K562 (cell line): ENCODE measurements around the gene KLK13. TPM values are rescaled to one million over a fixed set of nuclear protein-coding genes. Genes with fewer than 3 reads are reported as not detected.

Experiments used
- BCOR ChIP-seq: fragments of 450-650 bp; IDR thresholded peaks from 2 replicates; pipeline ENCODE4 v1.6.1; 2016
- BRD4 ChIP-seq: fragments of 200-600 bp; sonication (generic); IDR thresholded peaks from 2 replicates; pipeline ENCODE4 v1.6.1; 2017; ENCODE audit warnings: inconsistent platforms
- CBX5 ChIP-seq: IDR thresholded peaks from 2 replicates; pipeline ENCODE4 v1.6.1; 2014; ENCODE audit warnings: low read depth, borderline replicate concordance
- E4F1 ChIP-seq: fragments of 250-450 bp; sonication (Bioruptor Pico); IDR thresholded peaks from 2 replicates; pipeline ENCODE4 v1.5.0; 2021; ENCODE audit warnings: mild to moderate bottlenecking, borderline replicate concordance
- ELF1 ChIP-seq: fragments of 200-800 bp; sonication (Bioruptor generic); IDR thresholded peaks from 2 replicates; pipeline ENCODE4 v1.6.1; 2016; ENCODE audit warnings: missing genetic modification characterization, missing compliant biosample characterization
- ETV1 ChIP-seq: fragments of 450-650 bp; conservative IDR thresholded peaks from 2 replicates; pipeline ENCODE4 v1.6.1; 2016; ENCODE audit warnings: missing genetic modification characterization, control low read depth, low read depth, missing compliant biosample characterization
- EZH2 ChIP-seq: IDR thresholded peaks from 2 replicates; pipeline ENCODE4 v1.6.1; 2012; ENCODE audit warnings: low read depth, mild to moderate bottlenecking, inconsistent platforms, low read length, borderline replicate concordance
- GATAD2A ChIP-seq: fragments of 450-650 bp; IDR thresholded peaks from 2 replicates; pipeline ENCODE4 v1.6.1; 2017
- GTF2E2 ChIP-seq: fragments of 200-800 bp; sonication (Bioruptor generic); IDR thresholded peaks from 2 replicates; pipeline ENCODE4 v1.6.1; 2016; ENCODE audit warnings: missing genetic modification characterization, missing compliant biosample characterization
- HIVEP1 ChIP-seq: fragments of 250-450 bp; sonication (Bioruptor Pico); IDR thresholded peaks from 2 replicates; pipeline ENCODE4 v1.4.0; 2020; ENCODE audit warnings: mild to moderate bottlenecking
- HMG20A ChIP-seq: fragments of 450-650 bp; formaldehyde crosslinking; conservative IDR thresholded peaks from 2 replicates; pipeline ENCODE4 v1.4.0; 2020; ENCODE audit warnings: mild to moderate bottlenecking, mixed read lengths
- HNRNPUL1 ChIP-seq: fragments of 200-400 bp; formaldehyde crosslinking; IDR thresholded peaks from 2 replicates; pipeline ENCODE4 v1.6.1; 2017; ENCODE audit warnings: low read length
- KDM2B ChIP-seq: fragments of 250-450 bp; sonication (Bioruptor Pico); IDR thresholded peaks from 2 replicates; pipeline ENCODE4 v1.8.0; 2021; ENCODE audit warnings: mild to moderate bottlenecking, moderate library complexity
- MCM2 ChIP-seq: fragments of 450-650 bp; IDR thresholded peaks from 2 replicates; pipeline ENCODE4 v1.6.1; 2017; ENCODE audit warnings: low read depth, mild to moderate bottlenecking
- MIER1 ChIP-seq: fragments of 450-650 bp; IDR thresholded peaks from 2 replicates; pipeline ENCODE4 v1.6.1; 2016; ENCODE audit warnings: antibody characterized with exemption, mild to moderate bottlenecking, low read depth
- MXI1 ChIP-seq: IDR thresholded peaks from 2 replicates; pipeline ENCODE4 v1.6.1; 2011; ENCODE audit warnings: low read depth, mild to moderate bottlenecking, improper control_type of control experiment, low read length
- NFRKB ChIP-seq: fragments of 450-650 bp; IDR thresholded peaks from 2 replicates; pipeline ENCODE4 v1.6.1; 2016; ENCODE audit warnings: low read depth
- NR2C1 ChIP-seq, 2 experiments: fragments of 450-650 bp; IDR thresholded peaks; 2 replicates each; pipeline ENCODE4 v1.6.1; 2017; ENCODE audit warnings: mild to moderate bottlenecking in 2 of 2, antibody characterized with exemption in 1 of 2, inconsistent platforms in 1 of 2, missing compliant biosample characterization in 1 of 2, missing genetic modification characterization in 1 of 2
- POLR2AphosphoS5 ChIP-seq: IDR thresholded peaks from 2 replicates; pipeline ENCODE4 v1.6.1; 2011; ENCODE audit warnings: mild to moderate bottlenecking, low read depth, low read length, moderate library complexity; ENCODE audit not compliant: control insufficient read depth, insufficient read depth
- RB1 ChIP-seq: fragments of 450-650 bp; IDR thresholded peaks from 2 replicates; pipeline ENCODE4 v1.6.1; 2017; ENCODE audit warnings: low read depth, mild to moderate bottlenecking
- RFX1 ChIP-seq: fragments of 450-650 bp; IDR thresholded peaks from 2 replicates; pipeline ENCODE4 v1.6.1; 2016; ENCODE audit warnings: mild to moderate bottlenecking, moderate library complexity
- SETDB1 ChIP-seq: IDR thresholded peaks from one replicate; pipeline ENCODE4 v1.6.1; 2012; ENCODE audit warnings: low read length, control low read depth, inconsistent platforms
- TBL1XR1 ChIP-seq, 2 experiments: IDR thresholded peaks; 2 replicates each; pipeline ENCODE4 v1.6.1; 2012; ENCODE audit warnings: improper control_type of control experiment in 2 of 2, low read length in 2 of 2, mild to moderate bottlenecking in 1 of 2
- ZBTB34 ChIP-seq: fragments of 250-450 bp; sonication (Bioruptor Pico); IDR thresholded peaks from 2 replicates; pipeline ENCODE4 v1.8.0; 2021; ENCODE audit warnings: mild to moderate bottlenecking, moderate library complexity
- ZKSCAN3 ChIP-seq: fragments of 250-450 bp; sonication (Bioruptor Pico); IDR thresholded peaks from 2 replicates; pipeline ENCODE4 v1.4.0; 2020
- ZNF277 ChIP-seq: fragments of 250-450 bp; sonication (Bioruptor Pico); IDR thresholded peaks from 2 replicates; pipeline ENCODE4 v1.8.0; 2022; ENCODE audit warnings: inconsistent platforms, mild to moderate bottlenecking, moderate library complexity, borderline replicate concordance
- ZNF3 ChIP-seq: fragments of 250-450 bp; sonication (Bioruptor Pico); IDR thresholded peaks from 2 replicates; pipeline ENCODE4 v1.5.0; 2021; ENCODE audit warnings: mild to moderate bottlenecking, moderate library complexity
- polyA plus RNA-seq, 8 experiments: library from polyadenylated mRNA; depleted of rRNA in 4 of 8; stranded (reverse) in 5 of 8; unstranded in 3 of 8; fragments of >200 nt; fragmentation: Nextera tagmentation in 2 of 8; fragmentation: Illumina TruSeq in 1 of 8; extraction: Ambion mirVana in 2 of 8; extraction: Trizol in 1 of 8; gene quantifications; 2 replicates each; pipeline versions ENCODE4 v1.2.1 to v1.2.3, GENCODE V29; 2011 to 2014; ENCODE audit warnings: inconsistent platforms in 1 of 8, missing spikeins in 1 of 8
- total RNA-seq, 7 experiments: library from RNA; depleted of rRNA in 6 of 7; stranded (reverse); fragments of >200 nt in 6 of 7; fragmentation: Illumina TruSeq in 2 of 7; extraction: Trizol in 2 of 7; gene quantifications; 2 replicates each; pipeline versions ENCODE4 v1.2.1 to v1.2.3, GENCODE V29; 2011 to 2021; ENCODE audit warnings: low replicate concordance in 1 of 7

The KLK13 gene
- total and polyA plus RNA-seq, 9 of the 15 experiments (the other 6 are each of a cell fraction or from before 2014, with no cell fraction given): 0.72 to 9.0 (median 2.3) TPM

- TF ChIP-seq ZNF277 (CRISPR knock-in tag) (no peak), ZNF3 (no peak), MIER1 (no peak), ETV1 (tag) (peak; percentile 95), NFRKB (no peak), EZH2 (no peak), ZBTB34 (CRISPR knock-in tag) (no peak), RFX1 (peak; percentile 99), GTF2E2 (tag) (no peak), ZKSCAN3 (CRISPR knock-in tag) (no peak), HIVEP1 (no peak), E4F1 (CRISPR knock-in tag) (no peak), MXI1 (peak; percentile 93), SETDB1 (no peak), KDM2B (CRISPR knock-in tag) (no peak), CBX5 (no peak), TBL1XR1 (IDR thresholded peaks at IDR 0.05; ENCODE audit: low read length in 2 of 2) (peak in 1 of 2 experiments; percentile 27; a peak in 1 of 4 replicates), HNRNPUL1 (no peak), RB1 (peak; percentile 53; the same call in 1 of the 2 replicates), HMG20A (CRISPR knock-in tag) (no peak), GATAD2A (no peak), NR2C1 (IDR thresholded peaks at IDR 0.05) (peak; percentile 83), NR2C1 (tag; IDR thresholded peaks at IDR 0.05) (peak; percentile 91), BRD4 (peak; percentile 33; the same call in 1 of the 2 replicates), MCM2 (no peak), BCOR (no peak), POLR2AphosphoS5 (peak; percentile 27; the same call in 1 of the 2 replicates), ELF1 (tag) (peak; percentile 99)
Measured at GRCh38 chr19:51108066-51108804, 43.3 kb upstream of the KLK13 start, which contains the start of gene CTU1 (continued).
